Type B pancreatic cell (in vitro differentiated cells): ENCODE data around the gene EIF5. TPM values are rescaled to one million over a fixed set of nuclear protein-coding genes. Genes with fewer than 3 reads are reported as not detected.

ENCODE experiments used
- DNase-seq: peaks from one replicate; pipeline ENCODE4 v3.0.0; 2021; ENCODE audit warnings: mixed read lengths; ENCODE audit not compliant: unreplicated experiment; ENCODE audit errors: extremely low spot score
- H3K27ac Mint-ChIP-seq: 2 replicates; pipeline ENCODE4 v1.8.0; 2021; ENCODE audit warnings: mild to moderate bottlenecking, mixed read lengths
- H3K27me3 Mint-ChIP-seq: 2 replicates; pipeline ENCODE4 v1.8.0; 2021; ENCODE audit warnings: mixed read lengths
- H3K36me3 Mint-ChIP-seq: 2 replicates; pipeline ENCODE4 v1.8.0; 2021; ENCODE audit warnings: mixed read lengths
- H3K4me1 Mint-ChIP-seq: one replicate; pipeline ENCODE4 v1.8.0; 2021; ENCODE audit warnings: mixed read lengths; ENCODE audit not compliant: unreplicated experiment
- H3K4me3 Mint-ChIP-seq: 2 replicates; pipeline ENCODE4 v1.8.0; 2021; ENCODE audit warnings: mild to moderate bottlenecking, mixed read lengths
- H3K9me3 Mint-ChIP-seq: 2 replicates; pipeline ENCODE4 v1.8.0; 2021; ENCODE audit warnings: mixed read lengths
- CTCF ChIP-seq: fragments of 200-600 bp; sonication (generic); conservative IDR thresholded peaks from 2 replicates; pipeline ENCODE4 v1.5.0; 2021; ENCODE audit warnings: antibody characterized with exemption, mild to moderate bottlenecking
- total RNA-seq: library from RNA; stranded (reverse); gene quantifications from 2 replicates; pipeline ENCODE4 v1.2.1, GENCODE V29; 2021; ENCODE audit warnings: low replicate concordance

The EIF5 gene
- total RNA-seq, 1 donor from 2014 or later = 340 TPM

DNA sequence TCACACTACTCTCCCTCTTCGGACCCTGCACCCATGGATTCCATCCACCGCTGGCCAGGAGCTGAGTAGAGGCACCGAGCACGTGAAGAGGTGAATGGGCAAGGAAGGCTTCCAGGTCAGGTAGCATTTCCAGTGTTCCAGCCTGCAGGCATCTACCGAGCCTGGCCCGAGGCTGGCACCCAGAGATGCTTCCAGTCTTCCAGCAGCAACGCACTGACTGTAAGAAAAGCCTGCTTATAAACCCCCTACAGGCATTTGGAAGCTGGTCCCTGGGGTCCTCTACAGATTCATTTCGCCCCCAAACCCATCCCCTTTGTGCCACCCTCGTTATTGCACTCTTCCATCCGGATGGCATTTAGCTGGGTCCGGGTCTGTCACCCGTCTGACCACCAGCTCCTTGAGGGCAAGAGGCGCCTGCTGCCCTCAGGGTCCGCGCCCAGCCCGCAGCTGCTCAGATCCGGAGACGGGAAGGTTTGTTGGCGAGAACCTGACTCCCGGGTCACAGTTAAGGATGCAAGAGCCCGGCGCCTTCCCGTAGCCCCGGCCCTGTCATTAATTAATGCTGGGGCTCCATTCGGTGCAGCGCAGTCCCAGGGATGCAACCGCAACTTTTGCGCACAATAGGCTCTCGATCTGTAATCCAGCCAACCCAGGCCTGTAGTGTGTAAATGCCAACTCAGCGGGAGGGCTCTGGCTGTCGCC, 50.6 kb downstream of the EIF5 start:
- peak overlapping the region; percentile 91 for H3K4me3 Mint-ChIP-seq
- H3K9me3 Mint-ChIP-seq = no peaks in the 10 kb centered on the region

GRCh38 chr14:103385152-103385928, 51.3 kb downstream of the EIF5 start, which contains the start of gene MARK3:
Gene MARK3 (plus strand): TSS chr14:103385415. CDS start chr14:103386030, 615 bp downstream.
- H3K4me1 Mint-ChIP-seq = peaks cover 15% of the 10 kb centered on the region
- peak within 1 kb of the TSS; percentile 96 for H3K27ac Mint-ChIP-seq
- no peaks in the 10 kb centered on the region for H3K9me3 Mint-ChIP-seq

More for the DNA sequence above, 50.6 kb downstream of the EIF5 start:
- Mint-ChIP-seq H3K27me3 (peaks cover 22% of the 10 kb centered on the region), H3K4me1 (peaks cover 15% of the 10 kb centered on the region), H3K36me3 (peaks cover 5% of the 10 kb centered on the region), H3K27ac (peak overlapping the region; percentile 83)
- TF ChIP-seq CTCF = no peak
- DNase-seq = no peak

GRCh38 chr14:103385929-103386712, 52.1 kb downstream of the EIF5 start:
- no peak for TF ChIP-seq CTCF
- Mint-ChIP-seq H3K27me3 (peaks cover 17% of the 10 kb centered on the region), H3K9me3 (no peaks in the 10 kb centered on the region), H3K4me3 (peak overlapping the region; percentile 95), H3K4me1 (peaks cover 18% of the 10 kb centered on the region), H3K36me3 (peaks cover 5% of the 10 kb centered on the region), H3K27ac (peak overlapping the region; percentile 96)
- DNase-seq = no peak

More at GRCh38 chr14:103385152-103385928, 51.3 kb downstream of the EIF5 start, which contains the start of gene MARK3:
- H3K4me3 Mint-ChIP-seq = peak within 1 kb of the TSS; percentile 95
- peaks cover 5% of the 10 kb centered on the region for H3K36me3 Mint-ChIP-seq
- H3K27me3 Mint-ChIP-seq = peaks cover 22% of the 10 kb centered on the region
- peak; percentile 43 for TF ChIP-seq CTCF
- DNase-seq = peak; percentile 98

DNA sequence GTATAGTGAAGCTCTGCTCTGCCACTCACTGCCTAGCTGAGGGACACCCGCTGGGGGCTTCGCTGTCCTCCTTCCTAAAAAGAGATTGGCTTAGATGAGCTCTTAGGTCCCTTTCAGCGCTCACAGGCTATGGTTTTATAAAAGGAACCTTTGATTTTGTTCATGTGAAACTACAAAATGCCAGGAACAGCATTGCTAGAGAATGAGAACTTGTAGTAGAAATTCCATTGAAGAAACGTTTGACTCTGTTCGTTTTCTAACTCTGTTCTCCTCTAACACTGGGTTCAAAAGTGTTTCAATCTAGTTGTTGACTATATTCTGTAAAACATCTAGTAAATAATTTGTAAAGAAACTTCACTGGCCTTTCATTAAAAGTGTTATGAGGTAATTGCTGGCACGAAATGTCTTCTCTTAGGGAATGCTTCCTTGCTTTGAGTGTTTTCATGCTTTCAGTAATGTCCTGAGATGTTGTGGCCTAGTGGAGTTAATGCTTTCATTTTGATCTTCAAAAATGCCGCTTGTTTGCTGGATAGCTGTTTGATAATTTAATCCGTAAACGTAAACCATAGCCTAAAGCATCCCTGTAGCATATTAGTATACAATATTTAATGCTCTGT, 52.8 kb downstream of the EIF5 start:
- Mint-ChIP-seq H3K27me3 (peaks cover 10% of the 10 kb centered on the region), H3K4me1 (peaks cover 19% of the 10 kb centered on the region), H3K36me3 (peaks cover 5% of the 10 kb centered on the region), H3K9me3 (no peaks in the 10 kb centered on the region), H3K27ac (peak overlapping the region; percentile 96), H3K4me3 (peak overlapping the region; percentile 95)
- TF ChIP-seq CTCF = no peak
- no peak for DNase-seq

GRCh38 chr14:103388664-103389063, 54.6 kb downstream of the EIF5 start:
- Mint-ChIP-seq H3K27ac (peak overlapping the region; percentile 45), H3K4me3 (peak overlapping the region; percentile 76), H3K4me1 (peaks cover 25% of the 10 kb centered on the region), H3K27me3 (no peaks in the 10 kb centered on the region), H3K36me3 (peaks cover 5% of the 10 kb centered on the region), H3K9me3 (no peaks in the 10 kb centered on the region)
- no peak for DNase-seq
- no peak for TF ChIP-seq CTCF
